ENCODE results near the gene USHBP1.
"Not testable (repeated sequence)": the region's sequence is repeated elsewhere in the genome, so short reads cannot be mapped to it uniquely, and the experiment has no call there.

The USHBP1 gene

GRCh38 chr19:17295551-17295950 is 31.0 kb upstream of the USHBP1 start:
- not testable (repeated sequence) for DNase-seq

- no peak for DNase-seq
Observed at GRCh38 chr19:17294051-17294891, 29.7 kb upstream of the USHBP1 start.

GRCh38 chr19:17293605-17294004 is 29.1 kb upstream of the USHBP1 start:
- no peak for DNase-seq

- no peak for DNase-seq
Observed at GRCh38 chr19:17292301-17293074, 27.9 kb upstream of the USHBP1 start.

GRCh38 chr19:17289489-17289888 is 24.9 kb upstream of the USHBP1 start:
- no peak for DNase-seq

GRCh38 chr19:17286752-17287151 is 22.2 kb upstream of the USHBP1 start:
- no peak for DNase-seq

GRCh38 chr19:17286263-17286662 is 21.7 kb upstream of the USHBP1 start:
- DNase-seq = no peak

- no peak for DNase-seq
Observed at GRCh38 chr19:17285415-17286135, 21.0 kb upstream of the USHBP1 start.

GRCh38 chr19:17283504-17283996 is 19.0 kb upstream of the USHBP1 start:
- DNase-seq = no peak

- peak; percentile 43 for DNase-seq
Observed at GRCh38 chr19:17282488-17283125, 18.1 kb upstream of the USHBP1 start.

GRCh38 chr19:17281391-17282304 is 17.1 kb upstream of the USHBP1 start, which contains the start of gene ANKLE1:
Gene ANKLE1 (plus strand): TSS chr19:17281901. CDS start chr19:17281921, 20 bp downstream.
- DNase-seq = no peak

GRCh38 chr19:17279436-17279835 is 14.9 kb upstream of the USHBP1 start:
- DNase-seq = no peak

GRCh38 chr19:17275441-17276175 is 11.1 kb upstream of the USHBP1 start:
- DNase-seq = no peak

GRCh38 chr19:17274892-17275291 is 10.3 kb upstream of the USHBP1 start:
- DNase-seq = not testable (repeated sequence)

- no peak for DNase-seq
Observed at GRCh38 chr19:17268754-17269153, 4.2 kb upstream of the USHBP1 start.

- DNase-seq = peak; percentile 99
Observed at GRCh38 chr19:17266975-17267788, 2.6 kb upstream of the USHBP1 start, which contains the start of gene BABAM1. Gene BABAM1 (plus strand): TSS chr19:17267443. CDS start chr19:17268807, 1,364 bp downstream.

- DNase-seq = no peak
Observed at GRCh38 chr19:17266589-17266974, 2.0 kb upstream of the USHBP1 start.

- no peak for DNase-seq
Observed at GRCh38 chr19:17266026-17266425, 1.5 kb upstream of the USHBP1 start.

All from DMS153 (cell line).